Endothelial cell of umbilical vein (primary cell): ENCODE measurements around the gene GRM8. TPM values are rescaled to one million over a fixed set of nuclear protein-coding genes. Genes with fewer than 3 reads are reported as not detected.

ENCODE experiments used
- BruUV-seq: library from RNA; stranded (reverse); fragments of 400-500 nt; replicated peaks from 2 replicates; lab custom pipeline; 2021; lab: Mats Ljungman, UMichigan
- CTCF ChIA-PET: fragments of 300-600, 350-600 bp; sonication (Branson Sonifier 250); formaldehyde crosslinking; loops from one replicate; lab custom pipeline; 2021; ENCODE audit warnings: antibody characterized with exemption, inconsistent platforms; lab: Charles Lee
- POLR2A ChIA-PET: fragments of 300-600, 350-600 bp; sonication (Branson Sonifier 250); formaldehyde crosslinking; loops from one replicate; lab custom pipeline; 2021; ENCODE audit warnings: antibody characterized with exemption, inconsistent platforms; lab: Charles Lee
- DNase-seq: peaks from one replicate; pipeline ENCODE4 v3.0.0-alpha.2; 2011; ENCODE audit warnings: low read depth, low spot score
- FAIRE-seq: peaks from 2 replicates; lab custom pipeline; 2011; peaks lifted over from hg19 to GRCh38; lab: Jason Lieb, UNC
- H2AFZ ChIP-seq: 2 replicates; pipeline ENCODE4 v1.6.0; 2012; ENCODE audit warnings: low read depth, low read length, control low read depth, inconsistent platforms
- H3K27ac ChIP-seq: 2 replicates; pipeline ENCODE4 v1.5.1; 2011; ENCODE audit warnings: low read depth, mild to moderate bottlenecking, control low read depth, low read length, moderate library complexity; ENCODE audit not compliant: insufficient read depth
- H3K27me3 ChIP-seq, 2 experiments: 2 replicates each; pipeline versions ENCODE4 v1.6.0 to v1.6.1; 2011; ENCODE audit warnings: low read length in 2 of 2, mixed read lengths in 1 of 2; ENCODE audit not compliant: control insufficient read depth in 2 of 2, insufficient read depth in 2 of 2
- H3K36me3 ChIP-seq, 2 experiments: 2 replicates in 1 of 2; 3 replicates in 1 of 2; pipeline ENCODE4 v1.5.1; 2011; ENCODE audit warnings: low read length in 2 of 2, mild to moderate bottlenecking in 1 of 2, moderate library complexity in 1 of 2; ENCODE audit not compliant: control insufficient read depth in 2 of 2, insufficient read depth in 2 of 2; ENCODE audit errors: extremely low read depth in 1 of 2
- H3K4me1 ChIP-seq: 3 replicates; pipeline ENCODE4 v1.5.1; 2011; ENCODE audit warnings: mild to moderate bottlenecking, low read length; ENCODE audit not compliant: control insufficient read depth, insufficient read depth; ENCODE audit errors: extremely low read depth
- H3K4me2 ChIP-seq: 2 replicates; pipeline ENCODE4 v1.6.1; 2011; ENCODE audit warnings: low read length, control low read depth, mixed read lengths; ENCODE audit not compliant: insufficient read depth
- H3K4me3 ChIP-seq, 3 experiments: fragments of 200-600 bp in 1 of 3; sonication (generic), shearing (Covaris generic) in 1 of 3; replicated peaks in 1 of 3; 2 replicates each; pipeline ENCODE4 v1.5.1; 2011 to 2016; ENCODE audit warnings: control low read depth in 3 of 3, low read length in 3 of 3, mild to moderate bottlenecking in 2 of 3, inconsistent platforms in 1 of 3, low read depth in 1 of 3, moderate library complexity in 1 of 3; ENCODE audit not compliant: insufficient read depth in 1 of 3
- H3K79me2 ChIP-seq: 2 replicates; pipeline ENCODE4 v1.6.0; 2012; ENCODE audit warnings: low read length, inconsistent platforms; ENCODE audit not compliant: control insufficient read depth, insufficient read depth
- H3K9ac ChIP-seq: replicated peaks from 2 replicates; pipeline ENCODE3; 2011; ENCODE audit warnings: low read length, control low read depth; ENCODE audit not compliant: insufficient read depth; ENCODE audit errors: extremely low read depth
- H3K9me1 ChIP-seq: replicated peaks from 3 replicates; pipeline ENCODE4 v1.6.0; 2011; ENCODE audit warnings: mild to moderate bottlenecking, low read length; ENCODE audit not compliant: control insufficient read depth, insufficient read depth; ENCODE audit errors: extremely low read depth
- H3K9me3 ChIP-seq: replicated peaks from 2 replicates; pipeline ENCODE4 v1.5.1; 2012; ENCODE audit warnings: low read length, inconsistent platforms; ENCODE audit not compliant: control insufficient read depth, insufficient read depth
- H4K20me1 ChIP-seq: replicated peaks from 2 replicates; pipeline ENCODE3; 2011; ENCODE audit warnings: mild to moderate bottlenecking, low read length; ENCODE audit not compliant: control insufficient read depth, insufficient read depth; ENCODE audit errors: extremely low read depth
- EZH2 ChIP-seq: IDR thresholded peaks from 2 replicates; pipeline ENCODE4 v1.6.1; 2012; ENCODE audit warnings: borderline replicate concordance, low read depth, mild to moderate bottlenecking, moderate library complexity, low read length, inconsistent platforms; ENCODE audit not compliant: severe bottlenecking
- FOS ChIP-seq: IDR thresholded peaks from 2 replicates; pipeline ENCODE4 v1.6.1; 2011; ENCODE audit warnings: mild to moderate bottlenecking, low read length, moderate library complexity, borderline replicate concordance; ENCODE audit not compliant: insufficient read depth
- GATA2 ChIP-seq: IDR thresholded peaks from 2 replicates; pipeline ENCODE4 v1.7.0; 2011; ENCODE audit warnings: low read depth, mild to moderate bottlenecking, moderate library complexity, mixed read lengths, low read length; ENCODE audit not compliant: insufficient read length, insufficient read depth
- JUN ChIP-seq: IDR thresholded peaks from 2 replicates; pipeline ENCODE4 v1.6.1; 2011; ENCODE audit warnings: borderline replicate concordance, low read depth; ENCODE audit not compliant: insufficient read length, insufficient read depth
- MYC ChIP-seq: IDR thresholded peaks from one replicate; pipeline ENCODE4 v1.6.1; 2011; ENCODE audit warnings: mild to moderate bottlenecking, low read depth, low read length
- POLR2A ChIP-seq: IDR thresholded peaks from 2 replicates; pipeline ENCODE4 v1.6.1; 2012; ENCODE audit warnings: low read depth, mild to moderate bottlenecking, control low read depth, low read length
- POLR2AphosphoS5 ChIP-seq: IDR thresholded peaks from 2 replicates; pipeline ENCODE4 v1.6.1; 2012; ENCODE audit warnings: low read depth, mild to moderate bottlenecking, control low read depth, low read length, moderate library complexity; ENCODE audit not compliant: insufficient read depth
- dilution Hi-C: fragments of 300-500 bp; cut with MboI; formaldehyde crosslinking; loops from one replicate; pipeline ENCODE4 v1.15.0; 2019; ENCODE audit warnings: low sequenced_read_pairs; ENCODE audit not compliant: extremely low pct_ligation_motif_present
- intact Hi-C: fragments of 100-400 bp; cut with micrococcal nuclease; formaldehyde crosslinking; loops from one replicate; pipeline ENCODE4 v1.10.0; 2022
- polyA plus RNA-seq, 4 experiments: library from polyadenylated mRNA; depleted of rRNA in 3 of 4; stranded (reverse) in 3 of 4; unstranded in 1 of 4; fragments of >200 nt; gene quantifications; 2 replicates each; pipeline versions ENCODE4 v1.2.1 to v1.2.3, GENCODE V29; 2011 to 2012; ENCODE audit warnings: missing spikeins in 1 of 4
- total RNA-seq: library from RNA; stranded (reverse); gene quantifications from 2 replicates; pipeline ENCODE4 v1.2.3, GENCODE V29; 2021
- TF ChIP-seq, protein P1 (sequence below): IDR thresholded peaks from 2 replicates; pipeline ENCODE4 v1.6.1; 2011; ENCODE audit not compliant: insufficient read depth, insufficient read length
- TF ChIP-seq, protein P2 (sequence below), 2 donors: IDR thresholded peaks; 1 replicate in 1 of 2; 2 replicates in 1 of 2; pipeline ENCODE4 v1.5.1; 2011; ENCODE audit warnings: low read length in 2 of 2, mild to moderate bottlenecking in 2 of 2, moderate library complexity in 2 of 2, control low read depth in 1 of 2, inconsistent platforms in 1 of 2, low read depth in 1 of 2; ENCODE audit not compliant: insufficient read depth in 1 of 2; ENCODE audit errors: extremely low read depth in 1 of 2

GRM8 gene
- total and polyA plus RNA-seq, 2 donors (not counting 3 experiments of a cell fraction or from before 2014, with no cell fraction given) = not detected

DNA sequence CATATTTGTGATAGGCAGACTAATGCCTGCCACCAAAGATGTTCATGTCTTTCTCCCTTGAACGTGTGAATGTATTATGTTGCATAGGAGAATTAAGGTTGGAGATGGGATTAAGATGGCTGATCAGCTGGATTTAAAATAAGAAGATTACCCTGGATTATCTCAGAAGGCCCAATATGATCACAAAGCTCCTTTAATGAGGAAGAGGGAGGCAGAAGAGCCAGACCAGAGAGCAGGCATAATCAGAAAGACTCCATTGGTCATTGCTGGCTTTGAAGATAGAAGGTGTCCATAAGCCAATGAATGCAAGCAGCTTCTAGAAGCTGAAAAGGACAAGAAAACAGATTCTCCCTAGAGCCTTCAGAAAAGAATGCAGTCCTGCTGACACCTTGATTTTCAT, 410.3 kb downstream of the GRM8 start:
- Histone ChIP-seq H3K4me3 (no peak overlapping the region), H3K27ac (no peak overlapping the region), H3K9me3 (no peaks in the 10 kb centered on the region), H3K9me1 (no peaks in the 10 kb centered on the region), H3K4me1 (no peaks in the 10 kb centered on the region), H3K79me2 (no peaks in the 10 kb centered on the region), H3K27me3 (no peaks in the 10 kb centered on the region), H2AFZ (no peak overlapping the region), H3K36me3 (no peaks in the 10 kb centered on the region), H3K9ac (no peak overlapping the region), H4K20me1 (no peaks in the 10 kb centered on the region), H3K4me2 (no peak overlapping the region)
- ChIA-PET CTCF (no interaction called here), POLR2A (no interaction called here)
- intact Hi-C loops = no loop called here
- TF ChIP-seq MYC = no peak
- no peak for TF ChIP-seq EZH2
- no peak for TF ChIP-seq JUN
- TF ChIP-seq, protein P1, sequence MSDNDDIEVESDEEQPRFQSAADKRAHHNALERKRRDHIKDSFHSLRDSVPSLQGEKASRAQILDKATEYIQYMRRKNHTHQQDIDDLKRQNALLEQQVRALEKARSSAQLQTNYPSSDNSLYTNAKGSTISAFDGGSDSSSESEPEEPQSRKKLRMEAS = no peak
- TF ChIP-seq POLR2A = no peak
- no peak for TF ChIP-seq POLR2AphosphoS5
- TF ChIP-seq, protein P2, sequence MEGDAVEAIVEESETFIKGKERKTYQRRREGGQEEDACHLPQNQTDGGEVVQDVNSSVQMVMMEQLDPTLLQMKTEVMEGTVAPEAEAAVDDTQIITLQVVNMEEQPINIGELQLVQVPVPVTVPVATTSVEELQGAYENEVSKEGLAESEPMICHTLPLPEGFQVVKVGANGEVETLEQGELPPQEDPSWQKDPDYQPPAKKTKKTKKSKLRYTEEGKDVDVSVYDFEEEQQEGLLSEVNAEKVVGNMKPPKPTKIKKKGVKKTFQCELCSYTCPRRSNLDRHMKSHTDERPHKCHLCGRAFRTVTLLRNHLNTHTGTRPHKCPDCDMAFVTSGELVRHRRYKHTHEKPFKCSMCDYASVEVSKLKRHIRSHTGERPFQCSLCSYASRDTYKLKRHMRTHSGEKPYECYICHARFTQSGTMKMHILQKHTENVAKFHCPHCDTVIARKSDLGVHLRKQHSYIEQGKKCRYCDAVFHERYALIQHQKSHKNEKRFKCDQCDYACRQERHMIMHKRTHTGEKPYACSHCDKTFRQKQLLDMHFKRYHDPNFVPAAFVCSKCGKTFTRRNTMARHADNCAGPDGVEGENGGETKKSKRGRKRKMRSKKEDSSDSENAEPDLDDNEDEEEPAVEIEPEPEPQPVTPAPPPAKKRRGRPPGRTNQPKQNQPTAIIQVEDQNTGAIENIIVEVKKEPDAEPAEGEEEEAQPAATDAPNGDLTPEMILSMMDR (IDR thresholded peaks at IDR 0.05; ENCODE audit: extremely low read depth in 1 of 2, insufficient read depth in 1 of 2, low read depth in 1 of 2, low read length in 2 of 2) = no peak
- TF ChIP-seq FOS = no peak
- no peak for TF ChIP-seq GATA2
- BruUV-seq = no TSS peak
- DNase-seq (no peak), FAIRE-seq (no peak)
- dilution Hi-C loops = no loop called here
